ENCODE results near the gene DLEC1.

DNA sequence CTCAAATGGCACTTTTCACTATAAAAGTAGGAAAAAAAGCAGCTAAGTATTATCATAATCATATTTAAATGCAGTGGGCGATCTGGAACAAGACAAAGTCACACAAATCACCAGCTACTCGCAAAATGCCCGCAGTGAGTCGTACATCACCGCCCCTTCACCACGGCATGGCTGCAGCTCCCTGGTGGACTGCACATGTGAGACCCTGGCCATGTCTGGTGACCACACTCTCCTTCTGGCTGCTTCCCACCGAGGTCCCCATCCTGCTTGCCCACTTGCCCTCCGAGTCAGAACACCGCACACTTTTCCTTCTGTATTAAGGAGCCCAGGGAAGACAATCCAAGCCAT, 59.3 kb downstream of the DLEC1 start:
- TF ChIP-seq, protein P1, sequence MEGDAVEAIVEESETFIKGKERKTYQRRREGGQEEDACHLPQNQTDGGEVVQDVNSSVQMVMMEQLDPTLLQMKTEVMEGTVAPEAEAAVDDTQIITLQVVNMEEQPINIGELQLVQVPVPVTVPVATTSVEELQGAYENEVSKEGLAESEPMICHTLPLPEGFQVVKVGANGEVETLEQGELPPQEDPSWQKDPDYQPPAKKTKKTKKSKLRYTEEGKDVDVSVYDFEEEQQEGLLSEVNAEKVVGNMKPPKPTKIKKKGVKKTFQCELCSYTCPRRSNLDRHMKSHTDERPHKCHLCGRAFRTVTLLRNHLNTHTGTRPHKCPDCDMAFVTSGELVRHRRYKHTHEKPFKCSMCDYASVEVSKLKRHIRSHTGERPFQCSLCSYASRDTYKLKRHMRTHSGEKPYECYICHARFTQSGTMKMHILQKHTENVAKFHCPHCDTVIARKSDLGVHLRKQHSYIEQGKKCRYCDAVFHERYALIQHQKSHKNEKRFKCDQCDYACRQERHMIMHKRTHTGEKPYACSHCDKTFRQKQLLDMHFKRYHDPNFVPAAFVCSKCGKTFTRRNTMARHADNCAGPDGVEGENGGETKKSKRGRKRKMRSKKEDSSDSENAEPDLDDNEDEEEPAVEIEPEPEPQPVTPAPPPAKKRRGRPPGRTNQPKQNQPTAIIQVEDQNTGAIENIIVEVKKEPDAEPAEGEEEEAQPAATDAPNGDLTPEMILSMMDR (IDR thresholded peaks at IDR 0.05) = no peak
- no peak for TF ChIP-seq POLR2A (IDR thresholded peaks at IDR 0.05)

Measured in lower leg skin (tissue), 3 donors.